SH-SY5Y (cell line): ENCODE results near the gene MRPS27.

Experiments
- GATA2 ChIP-seq: IDR thresholded peaks from 2 replicates; pipeline ENCODE4 v1.6.1; 2011; ENCODE audit warnings: mild to moderate bottlenecking, low read depth, low read length
- GATA3 ChIP-seq: IDR thresholded peaks from 2 replicates; pipeline ENCODE4 v1.6.1; 2011; ENCODE audit warnings: low read depth, mild to moderate bottlenecking, low read length, moderate library complexity

DNA sequence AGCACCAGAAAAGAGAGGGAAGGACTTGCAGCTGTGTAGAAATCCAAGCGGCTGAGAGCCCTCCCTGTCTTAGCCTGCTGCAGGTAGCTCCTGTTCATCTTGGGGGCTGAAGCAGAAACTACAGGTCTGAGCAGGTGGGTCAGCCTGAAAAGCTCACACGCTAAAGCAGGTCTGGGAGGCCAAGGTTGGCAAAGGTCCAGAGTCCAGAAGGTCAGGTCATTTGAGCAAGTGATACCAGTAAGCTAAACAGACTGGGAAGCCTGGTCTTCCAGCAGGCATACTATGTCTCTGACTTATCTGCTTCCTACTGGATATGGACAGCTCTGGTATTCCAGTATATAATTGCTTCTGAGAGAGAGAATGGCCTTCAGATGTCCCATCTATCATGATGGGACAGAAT is 26.4 kb upstream of the MRPS27 start:
- TF ChIP-seq GATA3 (no peak), GATA2 (no peak)
